Measurements from ENCODE around the gene CEACAM5. TPM values are rescaled to one million over a fixed set of nuclear protein-coding genes. Genes with fewer than 3 reads are reported as not detected.

The CEACAM5 gene
- total RNA-seq = not detected in 2 replicates

DNA sequence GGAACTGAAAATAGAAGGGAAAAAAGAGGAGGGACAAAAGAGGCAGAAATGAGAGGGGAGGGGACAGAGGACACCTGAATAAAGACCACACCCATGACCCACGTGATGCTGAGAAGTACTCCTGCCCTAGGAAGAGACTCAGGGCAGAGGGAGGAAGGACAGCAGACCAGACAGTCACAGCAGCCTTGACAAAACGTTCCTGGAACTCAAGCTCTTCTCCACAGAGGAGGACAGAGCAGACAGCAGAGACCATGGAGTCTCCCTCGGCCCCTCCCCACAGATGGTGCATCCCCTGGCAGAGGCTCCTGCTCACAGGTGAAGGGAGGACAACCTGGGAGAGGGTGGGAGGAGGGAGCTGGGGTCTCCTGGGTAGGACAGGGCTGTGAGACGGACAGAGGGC is at the start of gene CEACAM5:
TSS of gene CEACAM5 (plus strand) at position 146 of the 400 bp plus-strand sequence. CDS start at position 252, 106 bp downstream.

DNA sequence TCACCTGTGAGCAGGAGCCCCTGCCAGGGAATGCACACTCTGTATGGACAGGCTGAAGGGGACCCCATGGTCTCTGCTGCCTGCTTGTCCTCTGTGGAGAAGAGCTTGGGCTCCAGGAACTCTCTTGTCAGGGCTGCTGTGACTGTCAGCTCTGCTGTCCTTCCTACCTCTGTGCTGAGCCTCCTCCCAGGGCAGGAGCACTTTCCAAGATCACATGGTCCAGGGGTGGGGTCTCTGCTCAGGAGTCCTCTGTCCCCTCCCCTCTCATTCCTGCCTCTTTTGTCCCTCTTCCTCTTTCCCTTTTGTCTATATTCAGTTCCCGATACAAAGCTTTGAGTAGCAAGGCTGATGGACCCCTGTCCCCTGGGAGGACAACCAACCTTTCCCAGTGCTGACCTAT is 20.3 kb upstream of the CEACAM5 start, which contains the start of gene CEACAM7:
TSS of gene CEACAM7 (minus strand) at position 173 of the 400 bp plus-strand sequence. CDS start at position 68, 105 bp downstream.

DNA sequence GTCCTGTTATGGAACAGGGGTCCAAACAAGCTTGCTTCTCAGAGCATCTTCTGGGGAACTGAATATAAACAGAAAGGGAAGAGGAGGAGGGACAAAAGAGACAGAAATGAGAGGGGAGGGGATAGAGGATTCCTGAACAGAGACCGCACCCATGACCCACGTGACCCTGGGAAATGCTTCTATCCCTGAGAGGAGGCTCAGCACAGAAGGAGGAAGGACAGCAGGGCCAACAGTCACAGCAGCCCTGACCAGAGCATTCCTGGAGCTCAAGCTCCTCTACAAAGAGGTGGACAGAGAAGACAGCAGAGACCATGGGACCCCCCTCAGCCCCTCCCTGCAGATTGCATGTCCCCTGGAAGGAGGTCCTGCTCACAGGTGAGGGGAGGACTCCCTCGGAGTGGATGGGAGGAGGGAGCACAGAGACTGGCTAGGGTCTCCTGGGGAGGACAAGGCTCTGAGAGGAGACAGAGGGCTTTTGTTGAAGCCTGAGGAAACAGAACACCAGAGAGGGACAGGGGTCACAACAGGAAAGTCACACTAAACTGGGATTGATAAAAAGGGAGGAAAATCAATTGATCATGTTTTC is 47.0 kb downstream of the CEACAM5 start, which contains the start of gene CEACAM6:
TSS of gene CEACAM6 (plus strand) at position 203 of the 586 bp plus-strand sequence. CDS start at position 312, 109 bp downstream.

Other genes with a start within 250 kb of the CEACAM5 start
- not detected in 2 replicates for gene CEACAM21, start 132.5 kb upstream of the CEACAM5 start, total RNA-seq
- gene CEACAM4, start 81.6 kb upstream of the CEACAM5 start, total RNA-seq = not detected in 2 replicates
- not detected in 2 replicates for gene CEACAM7, start 20.4 kb upstream of the CEACAM5 start, total RNA-seq
- gene CEACAM6, start 46.9 kb downstream of the CEACAM5 start, total RNA-seq = not detected in 2 replicates
- not detected in 2 replicates for gene CEACAM3, start 88.0 kb downstream of the CEACAM5 start, total RNA-seq
- gene LYPD4, start 136.1 kb downstream of the CEACAM5 start, total RNA-seq = not detected in 2 replicates
- gene DMRTC2, start 136.4 kb downstream of the CEACAM5 start, total RNA-seq = not detected in 2 replicates
- gene RPS19, start 151.6 kb downstream of the CEACAM5 start, total RNA-seq = 929 and 2,881 TPM in 2 replicates
- gene CD79A, start 168.7 kb downstream of the CEACAM5 start, total RNA-seq = 0.35 TPM in 1 of 2 replicates, not detected in the other
- gene ARHGEF1, start 174.6 kb downstream of the CEACAM5 start, total RNA-seq = 63.7 and 69.3 TPM in 2 replicates
- not detected in 2 replicates for gene ERFL, start 219.8 kb downstream of the CEACAM5 start, total RNA-seq